HT-29 (cell line): Measurements from ENCODE around the gene SMARCAD1. TPM values are rescaled to one million over a fixed set of nuclear protein-coding genes. Genes with fewer than 3 reads are reported as not detected.
"Not testable (repeated sequence)": the region's sequence is repeated elsewhere in the genome, so short reads cannot be mapped to it uniquely, and the experiment has no call there.

ENCODE experiments used
- DNase-seq: peaks from one replicate; pipeline ENCODE4 v3.0.0-alpha.2; 2015; ENCODE audit warnings: low spot score
- total RNA-seq: library from RNA; depleted of rRNA; stranded (reverse); fragments of >200 nt; shearing (Covaris generic); gene quantifications from 2 replicates; pipeline ENCODE4 v1.2.3, GENCODE V29; 2014

SMARCAD1 gene
- total RNA-seq, 1 experiment from 2014 or later: 9.5 TPM

GRCh38 chr4:94293981-94294380 lies 86.3 kb downstream of the SMARCAD1 start:
- not testable (repeated sequence) for DNase-seq

GRCh38 chr4:94295473-94295872 lies 87.8 kb downstream of the SMARCAD1 start:
- DNase-seq: not testable (repeated sequence)

- no peak for DNase-seq
These were observed 91.1 kb downstream of the SMARCAD1 start for GRCh38 chr4:94298725-94299252.

DNA sequence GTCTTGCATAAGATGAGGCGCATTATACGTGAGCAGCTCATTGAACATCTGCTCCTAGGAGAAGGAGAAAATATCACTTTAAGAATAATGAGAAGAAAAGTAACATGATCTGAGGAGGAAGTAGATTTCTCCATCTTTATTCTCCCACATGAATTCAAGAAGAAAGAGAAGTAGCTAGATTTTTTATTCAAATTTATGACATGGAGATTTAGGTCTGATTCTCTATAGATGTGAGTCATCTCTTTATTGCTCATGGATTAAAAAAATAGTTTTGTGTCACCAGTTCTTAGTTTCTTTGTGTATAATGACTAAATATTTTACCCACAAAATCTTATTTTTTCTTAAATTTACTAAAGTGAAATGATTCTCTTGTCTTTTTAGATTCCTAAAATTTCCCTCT lies 94.5 kb downstream of the SMARCAD1 start:
- DNase-seq: no peak

GRCh38 chr4:94304365-94304971 lies 96.8 kb downstream of the SMARCAD1 start:
- peak; percentile 73 for DNase-seq

DNA sequence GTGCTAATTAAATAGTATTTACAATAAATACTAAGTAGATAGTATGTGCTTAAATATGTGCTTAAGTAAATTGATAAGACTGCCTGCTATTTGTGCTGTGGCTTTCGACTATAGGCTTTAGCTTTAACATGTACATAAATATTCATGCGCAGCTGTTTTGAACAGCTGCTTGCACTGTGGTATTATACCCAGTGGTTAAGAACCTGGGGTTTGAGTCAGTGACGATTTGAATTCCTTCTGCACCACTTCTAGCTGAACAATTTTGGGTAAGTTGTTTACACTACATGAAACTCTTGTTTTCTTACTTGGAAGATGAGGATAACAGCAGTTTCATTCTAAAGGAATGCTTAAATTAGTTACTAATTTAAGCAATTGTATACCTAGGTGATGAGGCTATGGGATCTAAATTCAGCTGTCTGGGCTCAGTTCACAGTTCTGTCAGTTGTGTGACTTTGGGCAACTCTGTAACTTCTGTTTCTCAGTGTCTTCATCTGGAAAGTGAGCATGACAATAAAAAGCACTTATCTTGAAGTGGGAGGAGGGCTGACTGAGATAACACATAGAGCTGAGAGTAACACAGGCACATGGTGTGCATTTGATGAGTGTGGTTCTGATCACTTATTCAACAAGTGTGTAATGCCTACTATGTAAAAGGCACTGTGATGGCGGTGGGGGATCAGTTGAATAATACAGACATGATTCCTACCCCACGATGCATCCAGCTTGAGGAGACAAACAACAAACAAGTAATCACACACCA lies 98.0 kb downstream of the SMARCAD1 start:
- no peak for DNase-seq

DNA sequence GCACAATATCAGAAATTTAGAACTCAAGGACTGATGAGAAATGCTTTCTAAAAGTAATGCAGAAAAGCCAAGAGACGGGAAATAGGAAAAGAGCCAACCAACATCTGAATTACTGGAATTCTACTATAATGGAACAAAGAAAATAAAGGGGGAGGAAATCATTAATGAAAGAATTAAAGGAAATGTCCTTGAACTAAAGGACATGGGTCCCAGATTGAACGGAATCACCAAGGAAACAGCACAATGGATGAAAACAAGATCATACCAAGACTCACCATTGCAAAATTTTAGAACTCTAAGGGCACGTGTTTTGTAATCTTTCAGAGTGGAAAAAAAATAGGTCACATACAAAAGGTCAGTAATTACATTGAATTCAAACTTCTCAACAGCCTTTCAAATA lies 99.0 kb downstream of the SMARCAD1 start:
- no peak for DNase-seq

- DNase-seq: no peak
These were observed 99.7 kb downstream of the SMARCAD1 start for GRCh38 chr4:94307231-94307871.

DNA sequence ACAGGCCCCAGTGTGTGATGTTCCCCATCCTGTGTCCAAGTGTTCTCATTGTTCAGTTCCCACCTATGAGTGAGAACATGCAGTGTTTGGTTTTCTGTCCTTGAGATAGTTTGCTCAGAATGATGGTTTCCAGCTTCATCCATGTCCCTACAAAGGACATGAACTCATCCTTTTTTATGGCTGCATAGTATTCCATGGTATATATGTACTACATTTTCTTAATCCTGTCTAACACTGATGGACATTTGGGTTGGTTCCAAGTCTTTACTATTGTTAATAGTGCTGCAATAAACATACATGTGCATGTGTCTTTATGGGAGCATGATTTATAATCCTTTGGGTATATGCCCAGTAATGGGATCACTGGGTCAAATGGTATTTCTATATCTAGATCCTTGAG lies 112.3 kb downstream of the SMARCAD1 start:
- DNase-seq: not testable (repeated sequence)

GRCh38 chr4:94325835-94326234 lies 118.2 kb downstream of the SMARCAD1 start:
- no peak for DNase-seq

DNA sequence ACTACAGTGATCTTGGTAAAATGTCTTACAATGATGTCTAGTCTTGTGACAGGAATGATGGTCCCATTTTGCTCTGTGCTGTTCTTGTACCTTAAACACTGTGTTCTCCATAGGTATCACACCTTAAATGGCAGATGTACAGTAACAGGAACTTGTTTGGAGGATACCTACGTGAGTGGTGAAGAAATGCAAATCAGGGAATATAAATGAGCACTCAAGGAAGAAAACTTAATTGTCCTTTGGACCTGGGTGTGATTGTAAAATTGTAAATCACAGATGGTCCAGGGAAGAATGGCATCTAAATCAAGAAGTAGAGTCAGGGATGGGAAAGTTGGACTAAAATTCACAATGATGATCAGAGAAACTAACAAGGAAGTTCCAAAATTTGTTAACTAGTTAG lies 122.3 kb downstream of the SMARCAD1 start:
- DNase-seq: no peak

DNA sequence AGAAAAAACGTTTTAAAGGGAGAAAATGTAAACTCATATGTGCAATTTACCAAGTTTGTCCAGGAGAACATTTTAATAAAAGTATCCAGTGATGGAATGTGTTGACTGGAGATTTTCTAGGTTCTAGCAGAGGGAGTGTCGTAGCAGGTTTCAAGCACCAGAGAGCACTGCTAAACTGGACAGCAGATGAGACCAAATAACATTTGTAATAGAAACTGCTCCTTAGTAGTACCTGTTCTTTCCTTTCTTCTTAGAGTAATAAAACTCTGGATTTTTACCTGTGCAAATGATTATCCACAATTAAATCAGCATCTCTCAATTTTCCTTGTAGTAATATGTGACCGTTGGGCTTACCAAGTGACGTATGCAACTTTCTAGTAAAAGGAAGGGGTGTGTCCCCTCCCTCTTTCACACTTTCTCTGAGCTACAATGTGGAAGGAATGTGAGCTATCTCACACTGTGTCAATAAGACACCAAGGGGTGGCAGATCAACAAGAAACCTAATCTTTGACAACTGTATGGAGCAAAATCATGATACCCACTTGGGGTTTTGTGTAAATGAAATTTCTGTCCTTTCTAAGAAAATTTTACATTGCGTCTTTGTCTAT lies 125.4 kb downstream of the SMARCAD1 start:
- peak; percentile 43 for DNase-seq

GRCh38 chr4:94333866-94334265 lies 126.2 kb downstream of the SMARCAD1 start:
- no peak for DNase-seq

DNA sequence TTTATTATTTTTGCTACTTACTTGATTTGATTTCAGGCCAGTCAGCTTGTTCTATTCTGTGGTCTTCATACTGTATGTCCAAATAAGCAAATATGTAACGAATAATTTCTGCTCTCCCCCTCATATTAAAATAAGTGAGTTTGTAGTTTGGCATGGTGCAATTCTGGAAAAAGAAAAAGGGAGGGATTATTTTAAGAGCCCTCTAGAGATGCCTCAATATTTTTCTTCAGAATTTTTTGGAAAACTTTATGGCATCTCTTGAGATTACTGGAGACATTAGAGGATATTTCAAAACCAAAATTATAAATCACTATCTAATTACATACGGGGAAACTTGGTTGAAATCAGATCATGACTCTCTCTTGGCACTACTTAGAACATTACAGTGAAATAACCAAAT lies 126.8 kb downstream of the SMARCAD1 start:
- no peak for DNase-seq

DNA sequence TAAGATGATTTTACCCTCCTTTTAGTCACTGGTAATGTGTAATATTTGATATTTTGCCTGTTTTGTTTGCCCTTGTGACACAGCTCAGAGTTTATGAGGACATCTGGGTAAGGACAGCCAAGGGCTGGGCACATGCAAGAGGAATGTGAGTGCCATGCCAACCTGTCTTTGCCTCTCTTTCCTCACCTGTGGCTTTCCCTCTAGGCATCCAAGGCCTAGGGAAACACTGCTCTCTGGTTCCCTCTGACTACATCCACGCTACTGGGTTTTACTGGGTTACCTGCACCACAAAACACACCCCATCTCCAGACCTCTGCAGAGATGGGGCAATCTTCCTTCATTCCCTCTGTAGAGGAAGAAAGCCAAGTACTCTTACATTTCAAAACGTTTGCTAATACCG lies 127.3 kb downstream of the SMARCAD1 start:
- DNase-seq: no peak

DNA sequence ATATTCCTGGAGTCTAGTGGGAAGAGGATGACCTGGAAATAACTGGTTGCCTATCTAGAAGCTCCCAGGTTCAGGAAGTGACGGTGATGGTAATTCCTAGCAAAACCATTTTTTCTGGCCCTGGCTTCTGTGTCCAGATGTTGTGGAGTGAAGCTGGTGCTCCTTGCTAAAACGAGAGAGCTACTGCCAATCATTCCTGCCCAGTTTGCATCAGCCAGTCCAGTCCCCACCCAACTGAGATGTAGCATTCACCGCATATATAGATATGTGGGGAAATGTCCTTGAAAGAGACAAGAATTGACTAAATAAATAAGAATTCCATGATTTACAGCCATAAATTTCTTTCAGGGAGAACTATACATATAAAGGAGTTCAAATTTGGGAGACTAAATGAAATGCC lies 128.6 kb downstream of the SMARCAD1 start:
- DNase-seq: no peak

DNA sequence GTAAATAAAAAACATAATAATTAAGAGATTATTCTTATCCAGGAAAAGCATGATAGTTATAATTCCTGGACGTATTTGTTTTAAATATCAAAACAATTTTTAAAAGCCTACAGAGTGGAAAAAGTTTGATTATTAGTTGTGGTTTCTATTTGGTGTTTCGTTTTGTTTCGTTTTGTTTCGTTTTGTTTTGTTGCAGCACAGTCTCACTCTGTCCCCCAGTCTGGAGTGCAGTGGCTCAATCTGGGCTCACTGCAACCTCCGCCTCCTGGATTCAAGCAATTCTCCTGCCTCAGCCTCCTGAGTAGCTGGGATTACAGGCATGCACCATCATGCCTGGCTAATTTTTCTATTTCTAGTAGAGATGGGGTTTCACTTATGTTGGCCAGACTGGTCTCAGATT lies 129.1 kb downstream of the SMARCAD1 start:
- not testable (repeated sequence) for DNase-seq

DNA sequence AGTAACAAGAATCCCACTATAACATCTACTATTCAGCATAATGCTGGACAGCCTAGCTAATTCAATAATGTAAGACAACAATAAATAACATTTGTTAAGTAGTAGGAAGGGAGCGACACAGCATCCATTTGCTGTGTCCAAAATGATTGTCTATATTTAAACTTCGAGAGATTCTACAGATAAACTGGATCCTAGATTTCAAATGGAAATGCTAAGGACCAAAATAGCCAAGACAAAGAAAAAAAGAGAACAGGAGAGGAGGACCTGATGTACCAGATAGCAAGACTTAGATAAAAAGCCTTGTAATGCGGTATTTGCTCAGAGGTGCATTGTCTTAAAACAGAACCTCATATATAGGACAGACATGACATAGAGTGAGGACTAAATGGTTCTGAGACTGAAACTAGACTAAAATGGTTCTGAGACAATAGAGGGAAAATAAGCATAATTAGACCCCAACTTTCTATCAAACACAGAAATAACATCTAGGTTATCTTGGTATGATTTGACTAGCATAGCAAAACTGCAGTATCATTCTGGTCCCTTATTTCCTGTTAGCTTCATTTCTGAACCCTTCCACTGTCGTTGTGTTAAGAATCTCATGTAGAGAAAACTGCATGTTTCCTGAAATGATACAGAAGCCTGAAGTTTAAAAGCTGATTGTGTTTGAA lies 131.2 kb downstream of the SMARCAD1 start:
- no peak for DNase-seq

DNA sequence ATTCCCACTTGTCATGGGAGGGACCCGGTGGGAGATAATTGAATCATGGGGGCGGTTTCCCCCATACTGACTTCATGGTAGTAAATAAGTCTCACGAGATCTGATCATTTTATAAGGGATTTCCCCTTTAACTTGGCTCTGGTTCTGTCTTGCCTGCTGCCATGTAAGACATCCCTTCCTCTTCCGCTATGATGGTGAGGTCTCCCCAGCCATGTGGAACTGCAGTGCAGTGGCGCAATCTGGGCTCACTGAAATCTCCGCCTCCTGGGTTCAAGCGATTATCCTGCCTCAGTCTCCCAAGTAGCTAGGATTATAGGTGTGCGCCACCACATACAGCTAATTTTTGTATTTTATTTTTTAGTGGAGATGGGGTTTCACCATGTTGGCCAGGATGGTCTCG lies 132.1 kb downstream of the SMARCAD1 start:
- no peak for DNase-seq
